Measurements from ENCODE around the gene SNRK. TPM values are rescaled to one million over a fixed set of nuclear protein-coding genes. Genes with fewer than 3 reads are reported as not detected.
A peak's percentile ranks its signal among the peaks of the same experiment; 100 is the strongest.

The SNRK gene
- total and polyA plus RNA-seq, 10 donors = 12.0 to 121 (median 99.2) TPM

DNA sequence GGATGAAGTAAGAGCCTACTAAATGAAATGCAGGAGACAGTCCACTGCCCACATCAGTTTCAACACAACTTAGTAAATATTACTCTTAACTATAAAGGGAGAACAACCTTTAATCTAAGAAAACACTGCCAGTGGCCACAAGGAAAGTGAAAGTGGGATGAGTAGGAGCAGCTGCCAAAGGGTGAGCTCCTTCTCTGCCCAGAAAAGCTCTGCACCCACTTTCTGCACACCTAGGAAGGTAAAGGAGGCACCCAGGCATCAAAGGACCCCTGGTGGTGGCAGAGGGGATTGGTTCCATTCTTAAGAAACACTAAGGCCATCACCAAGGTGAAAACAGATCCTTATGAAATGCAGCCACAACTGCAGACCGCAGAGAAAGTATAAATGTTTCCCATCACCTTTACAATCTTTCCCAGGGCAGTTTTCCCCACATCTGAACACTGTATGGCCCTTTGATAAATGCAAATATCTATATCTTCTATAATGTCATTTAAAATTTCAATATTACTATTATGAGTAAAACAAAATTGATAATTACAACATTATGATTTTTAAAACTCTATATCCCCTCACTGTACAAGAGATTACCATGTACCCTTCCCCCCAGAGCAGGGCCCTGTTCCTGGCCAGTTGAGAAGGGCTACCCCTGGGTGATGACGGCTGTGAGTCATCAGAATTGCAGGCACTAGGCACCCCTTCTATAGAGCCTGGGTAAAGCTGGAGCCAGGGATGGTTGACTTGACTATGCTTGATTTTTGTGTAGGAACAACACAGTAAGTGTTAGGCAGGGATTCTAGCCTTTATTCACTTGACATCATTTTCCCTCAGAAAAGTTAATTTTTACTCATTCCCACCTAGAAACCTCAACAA is 92.0 kb downstream of the SNRK start:
- H3K36me3 ChIP-seq = no peaks in the 10 kb centered on the region
- peaks cover 2 to 21% (median 6%) of the 10 kb centered on the region in 6 donors for H3K4me1 ChIP-seq
- intact Hi-C loops (cut with DNase I; ENCODE audit: low total_unique reads) = no loop called here
- TF ChIP-seq POLR2AphosphoS5 (IDR thresholded peaks at IDR 0.05) = no peak
- TF ChIP-seq, protein P1, sequence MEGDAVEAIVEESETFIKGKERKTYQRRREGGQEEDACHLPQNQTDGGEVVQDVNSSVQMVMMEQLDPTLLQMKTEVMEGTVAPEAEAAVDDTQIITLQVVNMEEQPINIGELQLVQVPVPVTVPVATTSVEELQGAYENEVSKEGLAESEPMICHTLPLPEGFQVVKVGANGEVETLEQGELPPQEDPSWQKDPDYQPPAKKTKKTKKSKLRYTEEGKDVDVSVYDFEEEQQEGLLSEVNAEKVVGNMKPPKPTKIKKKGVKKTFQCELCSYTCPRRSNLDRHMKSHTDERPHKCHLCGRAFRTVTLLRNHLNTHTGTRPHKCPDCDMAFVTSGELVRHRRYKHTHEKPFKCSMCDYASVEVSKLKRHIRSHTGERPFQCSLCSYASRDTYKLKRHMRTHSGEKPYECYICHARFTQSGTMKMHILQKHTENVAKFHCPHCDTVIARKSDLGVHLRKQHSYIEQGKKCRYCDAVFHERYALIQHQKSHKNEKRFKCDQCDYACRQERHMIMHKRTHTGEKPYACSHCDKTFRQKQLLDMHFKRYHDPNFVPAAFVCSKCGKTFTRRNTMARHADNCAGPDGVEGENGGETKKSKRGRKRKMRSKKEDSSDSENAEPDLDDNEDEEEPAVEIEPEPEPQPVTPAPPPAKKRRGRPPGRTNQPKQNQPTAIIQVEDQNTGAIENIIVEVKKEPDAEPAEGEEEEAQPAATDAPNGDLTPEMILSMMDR (IDR thresholded peaks at IDR 0.05 in 8 of 11, conservative IDR thresholded peaks at IDR 0.05 in 3 of 11) = peak; percentile 48 to 83 (median 73)
- H3K4me3 ChIP-seq = no peak overlapping the region
- H3K27ac ChIP-seq = peak overlapping the region in 1 of 8 donors; percentile 28
- H3K27me3 ChIP-seq (replicated peaks in 1 of 7) = no peaks in the 10 kb centered on the region
- peak; percentile 82 for DNase-seq
- WGBS, 5 donors = 84 to 96% (median 91%) methylated on average over 2 of the region's 2 CpGs
- no peaks in the 10 kb centered on the region for H3K9me3 ChIP-seq

DNA sequence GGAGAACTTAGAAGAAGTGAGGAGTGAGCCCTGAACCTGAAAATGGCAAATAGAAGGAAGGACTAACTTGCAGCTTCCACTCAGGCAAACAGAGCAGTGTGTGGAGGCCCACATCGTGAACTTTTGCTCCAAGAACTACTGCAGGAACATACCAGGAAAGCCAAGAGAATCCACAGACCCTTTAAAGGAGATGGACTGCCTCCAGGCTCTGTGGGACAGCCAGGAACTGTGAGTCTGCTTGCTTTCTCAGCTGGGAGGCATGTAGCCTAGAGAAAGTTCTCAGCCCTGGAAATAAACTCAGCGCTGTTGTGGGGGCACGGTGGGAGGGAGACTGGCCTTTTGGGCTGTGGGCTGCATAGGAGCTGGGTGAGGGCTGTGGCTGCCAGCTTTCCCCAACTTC is 93.0 kb downstream of the SNRK start:
- Histone ChIP-seq H3K9me3 (peaks cover 0 to 2% (median 0%) of the 10 kb centered on the region in 8 donors), H3K27me3 (replicated peaks in 1 of 7) (no peaks in the 10 kb centered on the region), H3K4me3 (no peak overlapping the region), H3K4me1 (peaks cover 2 to 21% (median 6%) of the 10 kb centered on the region in 6 donors), H3K27ac (peak overlapping the region in 1 of 8 donors; percentile 28), H3K36me3 (no peaks in the 10 kb centered on the region)
- intact Hi-C loops (cut with DNase I; ENCODE audit: low total_unique reads) = no loop called here
- 81 to 88% (median 84%) methylated on average over 3 of the region's 3 CpGs for WGBS, 5 donors
- TF ChIP-seq POLR2AphosphoS5 (IDR thresholded peaks at IDR 0.05) = no peak
- TF ChIP-seq POLR2A (IDR thresholded peaks at IDR 0.05) = no peak
- TF ChIP-seq, protein P1 (IDR thresholded peaks at IDR 0.05 in 8 of 11, conservative IDR thresholded peaks at IDR 0.05 in 3 of 11) = no peak
- DNase-seq = no peak

DNA sequence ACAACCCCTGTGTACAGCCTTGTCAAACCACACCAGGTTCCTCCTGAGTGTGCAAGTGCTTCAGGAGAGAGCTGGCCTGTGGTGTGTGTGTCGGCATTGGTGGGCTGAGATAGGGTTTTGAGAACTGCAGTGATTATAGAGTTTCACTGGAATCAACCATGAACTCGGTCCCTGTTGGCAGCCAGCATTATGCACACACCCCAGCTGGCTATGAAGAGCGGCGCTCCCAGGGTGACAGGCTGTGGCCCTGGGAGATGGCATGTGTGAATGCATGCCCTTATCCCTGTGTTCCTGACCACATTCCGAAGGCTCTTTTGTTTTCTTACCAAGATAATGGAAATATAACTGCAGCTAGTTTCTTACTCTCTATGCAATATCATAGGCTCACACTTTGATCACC is 101.8 kb downstream of the SNRK start:
- no peaks in the 10 kb centered on the region for H3K36me3 ChIP-seq
- WGBS, 5 donors = 70 to 82% (median 77%) methylated on average over 5 of the region's 5 CpGs
- H3K27ac ChIP-seq = peak overlapping the region; percentile 14 to 95 (median 83)
- H3K4me1 ChIP-seq = peaks cover 10 to 49% (median 32%) of the 10 kb centered on the region in 6 donors
- H3K27me3 ChIP-seq (replicated peaks in 1 of 7) = no peaks in the 10 kb centered on the region
- H3K4me3 ChIP-seq = no peak overlapping the region
- peaks cover 0 to 13% (median 6%) of the 10 kb centered on the region in 8 donors for H3K9me3 ChIP-seq
- TF ChIP-seq, protein P1 (IDR thresholded peaks at IDR 0.05 in 8 of 11, conservative IDR thresholded peaks at IDR 0.05 in 3 of 11) = no peak
- TF ChIP-seq POLR2AphosphoS5 (IDR thresholded peaks at IDR 0.05) = peak in 1 of 3 donors; percentile 40
- DNase-seq = peak; percentile 80
- intact Hi-C loops (cut with DNase I; ENCODE audit: low total_unique reads) = loop anchor here (10.0 kb wide), 1 partner anchor 93 kb away; no protein-coding TSS in a partner anchor

DNA sequence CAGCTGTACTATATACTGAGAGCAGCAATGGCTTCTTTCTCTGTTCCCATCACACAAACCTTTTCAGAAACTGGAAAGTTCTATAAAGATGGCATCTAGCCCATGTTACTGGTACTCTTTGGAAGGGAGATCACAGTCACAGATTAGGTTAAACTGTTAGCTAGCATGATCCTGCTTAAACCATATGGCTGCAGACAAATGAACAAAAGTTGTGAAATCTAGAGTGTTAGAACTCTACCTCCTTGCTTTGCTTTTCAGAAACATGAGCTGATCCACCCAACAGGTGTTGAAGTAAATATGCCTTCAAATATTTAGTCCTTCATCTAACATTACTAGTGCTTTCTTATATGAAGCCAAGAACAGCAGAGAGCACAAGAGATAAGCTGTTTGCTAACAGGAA is 102.6 kb downstream of the SNRK start:
- Histone ChIP-seq H3K4me1 (peaks cover 10 to 55% (median 36%) of the 10 kb centered on the region in 6 donors), H3K9me3 (peaks cover 0 to 13% (median 6%) of the 10 kb centered on the region in 8 donors), H3K27me3 (replicated peaks in 1 of 7) (no peaks in the 10 kb centered on the region), H3K36me3 (no peaks in the 10 kb centered on the region), H3K27ac (peak overlapping the region; percentile 69 to 95 (median 89)), H3K4me3 (peak overlapping the region in 1 of 8 donors; percentile 60)
- no peak for DNase-seq
- no peak for TF ChIP-seq POLR2AphosphoS5 (IDR thresholded peaks at IDR 0.05)
- no peak for TF ChIP-seq POLR2A (IDR thresholded peaks at IDR 0.05)
- TF ChIP-seq, protein P1 (IDR thresholded peaks at IDR 0.05 in 8 of 11, conservative IDR thresholded peaks at IDR 0.05 in 3 of 11) = no peak
- intact Hi-C loops (cut with DNase I; ENCODE audit: low total_unique reads) = loop anchor here (10.0 kb wide), 1 partner anchor 94 kb away; no protein-coding TSS in a partner anchor
